Loucy (cell line): Measurements from ENCODE around the gene INS.

Source experiments
- H2AFZ ChIP-seq: fragments of 200-600 bp; sonication (generic); 2 replicates; pipeline ENCODE4 v1.6.0; 2016; ENCODE audit warnings: antibody characterized with exemption, mild to moderate bottlenecking, low read length, moderate library complexity
- H3F3A ChIP-seq: fragments of 200-600 bp; 2 replicates; pipeline ENCODE4 v1.6.0; 2016; ENCODE audit warnings: antibody characterized with exemption, low read depth, mild to moderate bottlenecking
- H3K27me3 ChIP-seq: fragments of 200-600 bp; sonication (generic); 2 replicates; pipeline ENCODE4 v1.6.1; 2014; ENCODE audit warnings: low read length, mild to moderate bottlenecking; ENCODE audit not compliant: insufficient read depth, poor library complexity, severe bottlenecking
- H3K36me3 ChIP-seq: fragments of 200-600 bp; sonication (generic); 2 replicates; pipeline ENCODE4 v1.6.1; 2016; ENCODE audit warnings: low read length; ENCODE audit not compliant: insufficient read depth
- H3K4me1 ChIP-seq: fragments of 200-600 bp; sonication (generic); 2 replicates; pipeline ENCODE4 v1.5.1; 2014; ENCODE audit warnings: low read length, mild to moderate bottlenecking; ENCODE audit not compliant: insufficient read depth, poor library complexity, severe bottlenecking
- H3K4me2 ChIP-seq: fragments of 200-600 bp; sonication (generic); 2 replicates; pipeline ENCODE4 v1.6.0; 2014; ENCODE audit warnings: antibody characterized with exemption, low read length, low read depth, mild to moderate bottlenecking; ENCODE audit not compliant: poor library complexity, severe bottlenecking
- H3K4me3 ChIP-seq: fragments of 200-600 bp; sonication (generic); 2 replicates; pipeline ENCODE4 v1.5.1; 2014; ENCODE audit warnings: low read length, mild to moderate bottlenecking, mixed read lengths; ENCODE audit not compliant: poor library complexity, severe bottlenecking
- H3K79me2 ChIP-seq: fragments of 200-600 bp; sonication (generic); 2 replicates; pipeline ENCODE4 v1.6.1; 2014; ENCODE audit warnings: low read length; ENCODE audit not compliant: insufficient read depth
- H3K9ac ChIP-seq: fragments of 200-600 bp; sonication (generic); 2 replicates; pipeline ENCODE4 v1.6.0; 2014; ENCODE audit warnings: mild to moderate bottlenecking, low read depth, low read length, moderate library complexity; ENCODE audit not compliant: poor library complexity, severe bottlenecking
- H3K9me2 ChIP-seq: fragments of 200-600 bp; sonication (generic); replicated peaks from 2 replicates; pipeline ENCODE4 v1.6.1; 2016; ENCODE audit warnings: low read depth, low read length, mixed read lengths
- H3K9me3 ChIP-seq: fragments of 200-600 bp; sonication (generic); 2 replicates; pipeline ENCODE4 v1.6.1; 2014; ENCODE audit warnings: mild to moderate bottlenecking, antibody characterized with exemption, low read length, low read depth; ENCODE audit not compliant: insufficient read depth
- H4K20me1 ChIP-seq: fragments of 200-600 bp; sonication (generic); 2 replicates; pipeline ENCODE4 v1.6.0; 2014; ENCODE audit warnings: antibody characterized with exemption, low read length, mild to moderate bottlenecking; ENCODE audit not compliant: insufficient read depth, poor library complexity, severe bottlenecking
- CTCF ChIP-seq: fragments of 200-600 bp; sonication (generic); conservative IDR thresholded peaks from 2 replicates; pipeline ENCODE4 v1.5.1; 2014; ENCODE audit warnings: mild to moderate bottlenecking, antibody characterized with exemption, low read length
- EZH2phosphoT487 ChIP-seq: fragments of 200-600 bp; IDR thresholded peaks from 2 replicates; pipeline ENCODE4 v1.6.1; 2018; ENCODE audit warnings: antibody characterized with exemption, mild to moderate bottlenecking, moderate library complexity, borderline replicate concordance

The INS gene

GRCh38 chr11:2115308-2115707 is 45.7 kb downstream of the INS start:
- Histone ChIP-seq H3K4me3 (no peak overlapping the region), H3F3A (no peaks in the 10 kb centered on the region), H3K36me3 (no peaks in the 10 kb centered on the region), H3K9me2 (no peaks in the 10 kb centered on the region), H4K20me1 (no peaks in the 10 kb centered on the region), H3K27me3 (no peaks in the 10 kb centered on the region), H3K4me2 (no peak overlapping the region), H2AFZ (no peak overlapping the region), H3K4me1 (no peaks in the 10 kb centered on the region), H3K79me2 (no peaks in the 10 kb centered on the region), H3K9me3 (no peaks in the 10 kb centered on the region), H3K9ac (no peak overlapping the region)
- TF ChIP-seq CTCF (no peak), EZH2phosphoT487 (no peak)

GRCh38 chr11:2114430-2115241 is 46.4 kb downstream of the INS start:
- Histone ChIP-seq H4K20me1 (no peaks in the 10 kb centered on the region), H3K79me2 (no peaks in the 10 kb centered on the region), H3K9ac (no peak overlapping the region), H3K9me3 (no peaks in the 10 kb centered on the region), H3K4me3 (no peak overlapping the region), H2AFZ (no peak overlapping the region), H3K27me3 (no peaks in the 10 kb centered on the region), H3K4me2 (no peak overlapping the region), H3K4me1 (no peaks in the 10 kb centered on the region), H3K9me2 (no peaks in the 10 kb centered on the region), H3K36me3 (no peaks in the 10 kb centered on the region), H3F3A (no peaks in the 10 kb centered on the region)
- TF ChIP-seq EZH2phosphoT487 (no peak), CTCF (no peak)

- Histone ChIP-seq H3K4me1 (no peaks in the 10 kb centered on the region), H3K4me2 (no peak overlapping the region), H3K4me3 (no peak overlapping the region), H3K9me2 (no peaks in the 10 kb centered on the region), H3K36me3 (no peaks in the 10 kb centered on the region), H3K9ac (no peak overlapping the region), H3K79me2 (no peaks in the 10 kb centered on the region), H4K20me1 (no peaks in the 10 kb centered on the region), H2AFZ (no peak overlapping the region), H3K9me3 (no peaks in the 10 kb centered on the region), H3K27me3 (no peaks in the 10 kb centered on the region), H3F3A (no peaks in the 10 kb centered on the region)
- TF ChIP-seq EZH2phosphoT487 (no peak), CTCF (no peak)
Observed at GRCh38 chr11:2113776-2114175, 47.2 kb downstream of the INS start.
